ENCODE results near the gene CUL1. TPM values are rescaled to one million over a fixed set of nuclear protein-coding genes. Genes with fewer than 3 reads are reported as not detected.

The CUL1 gene
- total RNA-seq, 8 experiments from 2014 or later = 25.1 to 53.0 (median 36.9) TPM

GRCh38 chr7:148711191-148712102 is 12.7 kb downstream of the CUL1 start:
- no peak for ATAC-seq (replicated peaks in 6 of 8)
- in situ Hi-C loops (cut with MboI; ENCODE audit: low pct_unique_long_range_greater_than_20kb in 2 of 9, low sequenced_read_pairs in 9 of 9, unreplicated experiment in 9 of 9) = no loop called here

GRCh38 chr7:148712678-148713329 is 14.1 kb downstream of the CUL1 start:
- H3K4me3 ChIP-seq = no peak overlapping the region
- peak in 1 of 8 experiments; percentile 22 for ATAC-seq (replicated peaks in 6 of 8)
- no peak overlapping the region for H3K27ac ChIP-seq
- H3K4me1 ChIP-seq (replicated peaks in 1 of 2) = peaks cover 8 to 9% of the 10 kb centered on the region in 2 donors
- WGBS, 10 experiments = 40 to 100% (median 88%) methylated on average over 1 to 4 of the region's 4 CpGs; no CpG with 5 or more reads in 1 of the 10 experiments
- in situ Hi-C loops (cut with MboI; ENCODE audit: low pct_unique_long_range_greater_than_20kb in 2 of 9, low sequenced_read_pairs in 9 of 9, unreplicated experiment in 9 of 9) = no loop called here

More at GRCh38 chr7:148711191-148712102, 12.7 kb downstream of the CUL1 start:
- Histone ChIP-seq H3K27ac (no peak overlapping the region), H3K4me1 (replicated peaks in 1 of 2) (peaks cover 8 to 9% of the 10 kb centered on the region in 2 donors), H3K4me3 (no peak overlapping the region)
- 79 to 100% (median 93%) methylated on average over 1 to 13 of the region's 16 CpGs for WGBS, 10 experiments

- in situ Hi-C loops (cut with MboI; ENCODE audit: low pct_unique_long_range_greater_than_20kb in 2 of 9, low sequenced_read_pairs in 9 of 9, unreplicated experiment in 9 of 9) = no loop called here
- WGBS, 10 experiments = 20 to 100% (median 92%) methylated on average over 1 to 2 of the region's 2 CpGs; no CpG with 5 or more reads in 5 of the 10 experiments
- no peak overlapping the region for H3K27ac ChIP-seq
- H3K4me1 ChIP-seq (replicated peaks in 1 of 2) = peaks cover 0 to 2% of the 10 kb centered on the region in 2 donors
- ATAC-seq (replicated peaks in 6 of 8) = no peak
- H3K4me3 ChIP-seq = no peak overlapping the region
Observed at GRCh38 chr7:148714498-148714897, 15.8 kb downstream of the CUL1 start.

GRCh38 chr7:148715027-148715426 is 16.3 kb downstream of the CUL1 start:
- 80 to 100% (median 95%) methylated on average over 1 to 6 of the region's 6 CpGs; no CpG with 5 or more reads in 1 of the 10 experiments for WGBS, 10 experiments
- H3K4me1 ChIP-seq (replicated peaks in 1 of 2) = peaks cover 2 to 3% of the 10 kb centered on the region in 2 donors

GRCh38 chr7:148717266-148717793 is 18.6 kb downstream of the CUL1 start:
- no peak overlapping the region for H3K27ac ChIP-seq
- in situ Hi-C loops (cut with MboI; ENCODE audit: low pct_unique_long_range_greater_than_20kb in 2 of 9, low sequenced_read_pairs in 9 of 9, unreplicated experiment in 9 of 9) = no loop called here
- no peak overlapping the region for H3K4me3 ChIP-seq
- ATAC-seq (replicated peaks in 6 of 8) = no peak
- whole genome bisulfite sequencing, 10 experiments = 88 to 100% (median 97%) methylated on average over 3 to 11 of the region's 12 CpGs
- peaks cover 2 to 3% of the 10 kb centered on the region in 2 donors for H3K4me1 ChIP-seq (replicated peaks in 1 of 2)

More at GRCh38 chr7:148715027-148715426, 16.3 kb downstream of the CUL1 start:
- in situ Hi-C loops (cut with MboI; ENCODE audit: low pct_unique_long_range_greater_than_20kb in 2 of 9, low sequenced_read_pairs in 9 of 9, unreplicated experiment in 9 of 9) = no loop called here
- Histone ChIP-seq H3K4me3 (no peak overlapping the region), H3K27ac (no peak overlapping the region)
- ATAC-seq (replicated peaks in 6 of 8) = no peak

- Histone ChIP-seq H3K27ac (no peak overlapping the region), H3K4me1 (replicated peaks in 1 of 2) (peaks cover 2 to 3% of the 10 kb centered on the region in 2 donors), H3K4me3 (no peak overlapping the region)
- 33 to 100% (median 92%) methylated on average over 1 to 3 of the region's 3 CpGs; no CpG with 5 or more reads in 1 of the 10 experiments for WGBS, 10 experiments
- in situ Hi-C loops (cut with MboI; ENCODE audit: low pct_unique_long_range_greater_than_20kb in 2 of 9, low sequenced_read_pairs in 9 of 9, unreplicated experiment in 9 of 9) = no loop called here
- no peak for ATAC-seq (replicated peaks in 6 of 8)
Observed at GRCh38 chr7:148718431-148718830, 19.7 kb downstream of the CUL1 start.

GRCh38 chr7:148719753-148720152 is 21.1 kb downstream of the CUL1 start:
- peaks cover 2 to 3% of the 10 kb centered on the region in 2 donors for H3K4me1 ChIP-seq (replicated peaks in 1 of 2)
- no peak overlapping the region for H3K27ac ChIP-seq
- in situ Hi-C loops (cut with MboI; ENCODE audit: low pct_unique_long_range_greater_than_20kb in 2 of 9, low sequenced_read_pairs in 9 of 9, unreplicated experiment in 9 of 9) = no loop called here
- 58 to 100% (median 81%) methylated on average over 1 to 5 of the region's 5 CpGs for WGBS, 10 experiments
- no peak for ATAC-seq (replicated peaks in 6 of 8)
- H3K4me3 ChIP-seq = no peak overlapping the region

GRCh38 chr7:148720472-148720871 is 21.8 kb downstream of the CUL1 start:
- Histone ChIP-seq H3K4me1 (replicated peaks in 1 of 2) (peaks cover 2 to 3% of the 10 kb centered on the region in 2 donors), H3K4me3 (no peak overlapping the region), H3K27ac (no peak overlapping the region)
- 6 to 100% (median 90%) methylated on average over 1 to 5 of the region's 5 CpGs for WGBS, 10 experiments
- no peak for ATAC-seq (replicated peaks in 6 of 8)
- in situ Hi-C loops (cut with MboI; ENCODE audit: low pct_unique_long_range_greater_than_20kb in 2 of 9, low sequenced_read_pairs in 9 of 9, unreplicated experiment in 9 of 9) = no loop called here

GRCh38 chr7:148721390-148721789 is 22.7 kb downstream of the CUL1 start:
- no peak for ATAC-seq (replicated peaks in 6 of 8)
- in situ Hi-C loops (cut with MboI; ENCODE audit: low pct_unique_long_range_greater_than_20kb in 2 of 9, low sequenced_read_pairs in 9 of 9, unreplicated experiment in 9 of 9) = no loop called here
- Histone ChIP-seq H3K27ac (no peak overlapping the region), H3K4me1 (replicated peaks in 1 of 2) (peaks cover 2 to 3% of the 10 kb centered on the region in 2 donors), H3K4me3 (no peak overlapping the region)
- 79 to 100% (median 100%) methylated on average over 1 to 3 of the region's 3 CpGs; no CpG with 5 or more reads in 2 of the 10 experiments for WGBS, 10 experiments

- Histone ChIP-seq H3K27ac (no peak overlapping the region), H3K4me3 (no peak overlapping the region), H3K4me1 (replicated peaks in 1 of 2) (peaks cover 2 to 3% of the 10 kb centered on the region in 2 donors)
- no peak for ATAC-seq (replicated peaks in 6 of 8)
- 54 to 100% (median 89%) methylated on average over 1 to 6 of the region's 8 CpGs; no CpG with 5 or more reads in 2 of the 10 experiments for WGBS, 10 experiments
- in situ Hi-C loops (cut with MboI; ENCODE audit: low pct_unique_long_range_greater_than_20kb in 2 of 9, low sequenced_read_pairs in 9 of 9, unreplicated experiment in 9 of 9) = no loop called here
Observed at GRCh38 chr7:148722340-148723165, 23.9 kb downstream of the CUL1 start.

- Histone ChIP-seq H3K27ac (no peak overlapping the region), H3K4me3 (no peak overlapping the region), H3K4me1 (replicated peaks in 1 of 2) (peaks cover 2 to 3% of the 10 kb centered on the region in 2 donors)
- WGBS, 10 experiments = 88 to 100% (median 92%) methylated on average over 2 of the region's 2 CpGs; no CpG with 5 or more reads in 7 of the 10 experiments
- ATAC-seq (replicated peaks in 6 of 8) = no peak
- in situ Hi-C loops (cut with MboI; ENCODE audit: low pct_unique_long_range_greater_than_20kb in 2 of 9, low sequenced_read_pairs in 9 of 9, unreplicated experiment in 9 of 9) = no loop called here
Observed at GRCh38 chr7:148723166-148723559, 24.5 kb downstream of the CUL1 start.

- ATAC-seq (replicated peaks in 6 of 8) = no peak
- in situ Hi-C loops (cut with MboI; ENCODE audit: low pct_unique_long_range_greater_than_20kb in 2 of 9, low sequenced_read_pairs in 9 of 9, unreplicated experiment in 9 of 9) = no loop called here
- H3K27ac ChIP-seq = no peak overlapping the region
Observed at GRCh38 chr7:148723846-148724245, 25.1 kb downstream of the CUL1 start.

More at GRCh38 chr7:148723846-148724245, 25.1 kb downstream of the CUL1 start:
- Histone ChIP-seq H3K4me3 (no peak overlapping the region), H3K4me1 (replicated peaks in 1 of 2) (peaks cover 0 to 3% of the 10 kb centered on the region in 2 donors)
- 71 to 100% (median 90%) methylated on average over 2 to 3 of the region's 3 CpGs for WGBS, 10 experiments

All from motor neuron (in vitro differentiated cells).